HG02798 (cell line): ENCODE results near the gene DENND4B.
"Not testable (repeated sequence)": the region's sequence is repeated elsewhere in the genome, so short reads cannot be mapped to it uniquely, and the experiment has no call there.

Experiments
- ATAC-seq: cut with Tn5 transposase; IDR thresholded peaks from one replicate; pipeline ENCODE4 v1.9.1; 2021; ENCODE audit warnings: mild to moderate bottlenecking; ENCODE audit not compliant: unreplicated experiment, poor library complexity

DENND4B gene

GRCh38 chr1:153946622-153947241, at the start of gene DENND4B:
Gene DENND4B (minus strand): TSS chr1:153946718. CDS start chr1:153944374, 2,344 bp downstream.
- ATAC-seq, result peak; percentile 73

GRCh38 chr1:153995640-153996039, 49.1 kb upstream of the DENND4B start:
- no peak for ATAC-seq

- ATAC-seq, result no peak
Observed at GRCh38 chr1:153995202-153995601, 48.7 kb upstream of the DENND4B start.

- ATAC-seq, result no peak
Observed at GRCh38 chr1:153991806-153992205, 45.3 kb upstream of the DENND4B start.

- ATAC-seq, result no peak
Observed at GRCh38 chr1:153991151-153991630, 44.7 kb upstream of the DENND4B start.

GRCh38 chr1:153990468-153991150, 44.1 kb upstream of the DENND4B start, which contains the start of gene RPS27:
Gene RPS27 (plus strand): TSS chr1:153990762. CDS start chr1:153990797, 35 bp downstream.
- peak; percentile 81 for ATAC-seq

GRCh38 chr1:153987621-153988020, 41.1 kb upstream of the DENND4B start:
- no peak for ATAC-seq

- no peak for ATAC-seq
Observed at GRCh38 chr1:153985941-153986761, 39.6 kb upstream of the DENND4B start, which contains the start of gene RAB13. Gene RAB13 (minus strand): TSS chr1:153986339. CDS start chr1:153986236, 103 bp downstream.

- ATAC-seq, result no peak
Observed at GRCh38 chr1:153985341-153985912, 38.9 kb upstream of the DENND4B start.

- no peak for ATAC-seq
Observed at GRCh38 chr1:153984123-153984894, 37.8 kb upstream of the DENND4B start.

GRCh38 chr1:153981735-153982134, 35.2 kb upstream of the DENND4B start:
- ATAC-seq, result not testable (repeated sequence)

GRCh38 chr1:153979091-153979490, 32.6 kb upstream of the DENND4B start:
- ATAC-seq, result not testable (repeated sequence)

- ATAC-seq, result no peak
Observed at GRCh38 chr1:153978274-153978909, 31.9 kb upstream of the DENND4B start.

- ATAC-seq, result peak; percentile 83
Observed at GRCh38 chr1:153977250-153978240, 31.0 kb upstream of the DENND4B start, which contains the start of gene JTB. Gene JTB (minus strand): TSS chr1:153977674. CDS start chr1:153977252, 422 bp downstream.

- ATAC-seq, result no peak
Observed at GRCh38 chr1:153976819-153977249, 30.3 kb upstream of the DENND4B start.

- ATAC-seq, result no peak
Observed at GRCh38 chr1:153973525-153973924, 27.0 kb upstream of the DENND4B start.

- ATAC-seq, result no peak
Observed at GRCh38 chr1:153973071-153973470, 26.6 kb upstream of the DENND4B start.

- ATAC-seq, result no peak
Observed at GRCh38 chr1:153970346-153970745, 23.8 kb upstream of the DENND4B start.
